WTC11 (cell line): ENCODE data around the gene TMEM87A. TPM values are rescaled to one million over a fixed set of nuclear protein-coding genes. Genes with fewer than 3 reads are reported as not detected.
A peak's percentile ranks its signal among the peaks of the same experiment; 100 is the strongest.

Experiments
- ATAC-seq: fragments of 200-7000 bp; cut with Tn5 transposase; 2 replicates; pipeline ENCODE4 v1.10.0; 2021; ENCODE audit warnings: mild to moderate bottlenecking, moderate library complexity
- CTCF ChIA-PET: fragments of 300-600 bp; sonication (Branson Sonifier 250); formaldehyde crosslinking; loops from one replicate; lab custom pipeline; 2021; ENCODE audit warnings: antibody characterized with exemption; lab: Charles Lee
- POLR2A ChIA-PET: fragments of 350-600 bp; sonication (Branson Sonifier 250); formaldehyde crosslinking; loops from one replicate; lab custom pipeline; 2021; ENCODE audit warnings: antibody characterized with exemption; lab: Charles Lee
- DNase-seq: peaks from one replicate; pipeline ENCODE4 v3.0.0; 2021; ENCODE audit warnings: low spot score
- H3K27ac Mint-ChIP-seq: 2 replicates; pipeline ENCODE4 v1.8.0; 2021; ENCODE audit warnings: mixed read lengths
- H3K27me3 Mint-ChIP-seq: 2 replicates; pipeline ENCODE4 v1.8.0; 2021; ENCODE audit warnings: low read depth, mild to moderate bottlenecking, moderate library complexity, mixed read lengths
- H3K36me3 Mint-ChIP-seq: 2 replicates; pipeline ENCODE4 v1.8.0; 2021; ENCODE audit warnings: mixed read lengths
- H3K4me1 Mint-ChIP-seq: 2 replicates; pipeline ENCODE4 v1.8.0; 2022; ENCODE audit warnings: mixed read lengths
- H3K4me3 Mint-ChIP-seq: 2 replicates; pipeline ENCODE4 v1.8.0; 2021; ENCODE audit warnings: mild to moderate bottlenecking, moderate library complexity, mixed read lengths
- H3K9me3 Mint-ChIP-seq: 2 replicates; pipeline ENCODE4 v1.8.0; 2021; ENCODE audit warnings: mixed read lengths
- ATF1 ChIP-seq: sonication (generic); formaldehyde crosslinking; IDR thresholded peaks from 2 replicates; pipeline ENCODE4 v1.8.1; 2023; ENCODE audit warnings: mild to moderate bottlenecking, moderate library complexity, missing genetic modification reagents
- FOXK1 ChIP-seq: sonication (generic); formaldehyde crosslinking; IDR thresholded peaks from 2 replicates; pipeline ENCODE4 v1.8.0; 2022; ENCODE audit warnings: mild to moderate bottlenecking, moderate library complexity, missing genetic modification reagents
- IRF2 ChIP-seq: sonication (generic); formaldehyde crosslinking; IDR thresholded peaks from 2 replicates; pipeline ENCODE4 v1.8.0; 2022; ENCODE audit warnings: low read depth, missing genetic modification reagents, borderline replicate concordance
- JUN ChIP-seq: sonication (generic); formaldehyde crosslinking; IDR thresholded peaks from 2 replicates; pipeline ENCODE4 v1.8.0; 2023; ENCODE audit warnings: mild to moderate bottlenecking, missing genetic modification reagents
- NFATC4 ChIP-seq: fragments of 250-450 bp; sonication (Bioruptor Pico); IDR thresholded peaks from 2 replicates; pipeline ENCODE4 v1.9.0; 2021; ENCODE audit warnings: mild to moderate bottlenecking
- NR1H2 ChIP-seq: sonication (generic); formaldehyde crosslinking; IDR thresholded peaks from 2 replicates; pipeline ENCODE4 v1.9.0; 2021; ENCODE audit warnings: mild to moderate bottlenecking, moderate library complexity, missing genetic modification reagents
- OVOL2 ChIP-seq: fragments of 250-450 bp; sonication (Bioruptor Pico); IDR thresholded peaks from 2 replicates; pipeline ENCODE4 v1.9.0; 2021; ENCODE audit warnings: mild to moderate bottlenecking, borderline replicate concordance
- PRRX2 ChIP-seq: fragments of 250-450 bp; sonication (Bioruptor Pico); IDR thresholded peaks from 2 replicates; pipeline ENCODE4 v1.8.0; 2021; ENCODE audit warnings: mild to moderate bottlenecking
- SMAD3 ChIP-seq: sonication (generic); formaldehyde crosslinking; IDR thresholded peaks from 2 replicates; pipeline ENCODE4 v1.8.0; 2022; ENCODE audit warnings: missing genetic modification reagents, mild to moderate bottlenecking, borderline replicate concordance
- SOX15 ChIP-seq: fragments of 250-450 bp; sonication (Bioruptor Pico); IDR thresholded peaks from 2 replicates; pipeline ENCODE4 v1.9.0; 2021; ENCODE audit warnings: mild to moderate bottlenecking
- ZNF121 ChIP-seq: sonication (generic); formaldehyde crosslinking; IDR thresholded peaks from 2 replicates; pipeline ENCODE4 v1.8.0; 2023; ENCODE audit warnings: missing genetic modification reagents
- ZNF138 ChIP-seq: sonication (generic); formaldehyde crosslinking; conservative IDR thresholded peaks from 2 replicates; pipeline ENCODE4 v1.8.1; 2022; ENCODE audit warnings: mild to moderate bottlenecking, moderate library complexity, missing genetic modification reagents
- ZNF512 ChIP-seq: sonication (generic); formaldehyde crosslinking; IDR thresholded peaks from 2 replicates; pipeline ENCODE4 v1.8.1; 2022; ENCODE audit warnings: missing genetic modification reagents, borderline replicate concordance
- total RNA-seq: library from RNA; stranded (reverse); gene quantifications from 3 replicates; pipeline ENCODE4 v1.2.3, GENCODE V29; 2021
- TF ChIP-seq, protein P1 (sequence below): sonication (generic); formaldehyde crosslinking; IDR thresholded peaks from 2 replicates; pipeline ENCODE4 v1.8.1; 2023; ENCODE audit warnings: mild to moderate bottlenecking, missing genetic modification reagents
- TF ChIP-seq, protein P2 (sequence below): sonication (generic); formaldehyde crosslinking; IDR thresholded peaks from 2 replicates; pipeline ENCODE4 v1.8.0; 2022; ENCODE audit warnings: mild to moderate bottlenecking, missing genetic modification reagents
- TF ChIP-seq, protein P3 (sequence below): sonication (generic); formaldehyde crosslinking; IDR thresholded peaks from 2 replicates; pipeline ENCODE4 v1.8.1; 2023; ENCODE audit warnings: mild to moderate bottlenecking, missing genetic modification reagents
- TF ChIP-seq, protein P4 (sequence below): sonication (generic); formaldehyde crosslinking; IDR thresholded peaks from 2 replicates; pipeline ENCODE4 v1.8.0; 2022; ENCODE audit warnings: missing genetic modification reagents
- TF ChIP-seq, protein P5 (sequence below): sonication (generic); formaldehyde crosslinking; IDR thresholded peaks from 2 replicates; pipeline ENCODE4 v1.8.1; 2022; ENCODE audit warnings: low read depth, mild to moderate bottlenecking, moderate library complexity, missing genetic modification reagents, borderline replicate concordance

Gene TMEM87A
- total RNA-seq, 1 experiment from 2014 or later: 32.4 TPM

DNA sequence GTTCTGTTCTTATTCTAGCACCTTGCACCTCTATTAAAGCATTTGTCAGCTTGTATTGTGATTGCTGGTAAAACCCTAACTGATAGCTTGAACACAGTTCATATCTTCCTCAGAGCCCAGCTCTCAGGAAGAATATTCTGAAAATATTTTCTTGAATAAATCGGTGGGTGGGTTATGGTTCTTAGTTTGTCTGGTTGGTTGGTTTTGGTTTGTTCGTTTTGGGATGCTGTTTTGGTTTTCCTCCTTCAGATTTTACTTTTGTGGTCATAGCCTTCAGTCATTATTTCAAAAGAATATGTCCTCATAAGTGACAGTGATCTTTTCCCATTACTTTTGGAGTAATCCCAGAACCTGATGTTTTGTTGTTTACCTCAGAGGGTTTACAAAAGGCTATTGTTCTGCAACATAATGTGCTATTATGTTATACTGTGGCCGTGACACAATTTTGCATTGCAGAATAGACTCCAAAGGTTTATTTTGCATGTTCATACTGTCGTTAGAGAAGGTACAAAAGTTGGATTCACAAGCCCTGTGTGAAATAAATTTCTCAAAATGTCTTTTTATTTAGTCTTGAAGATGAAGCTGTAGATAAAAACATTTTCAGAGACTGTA, 2.7 kb upstream of the TMEM87A start:
- Mint-ChIP-seq H3K9me3 (no peaks in the 10 kb centered on the region), H3K27me3 (no peaks in the 10 kb centered on the region)
- DNase-seq: no peak
- TF ChIP-seq ZNF512 (CRISPR knock-in tag) (no peak), ATF1 (CRISPR knock-in tag) (no peak), OVOL2 (CRISPR knock-in tag) (no peak), ZNF121 (no peak)
- TF ChIP-seq, protein P1, sequence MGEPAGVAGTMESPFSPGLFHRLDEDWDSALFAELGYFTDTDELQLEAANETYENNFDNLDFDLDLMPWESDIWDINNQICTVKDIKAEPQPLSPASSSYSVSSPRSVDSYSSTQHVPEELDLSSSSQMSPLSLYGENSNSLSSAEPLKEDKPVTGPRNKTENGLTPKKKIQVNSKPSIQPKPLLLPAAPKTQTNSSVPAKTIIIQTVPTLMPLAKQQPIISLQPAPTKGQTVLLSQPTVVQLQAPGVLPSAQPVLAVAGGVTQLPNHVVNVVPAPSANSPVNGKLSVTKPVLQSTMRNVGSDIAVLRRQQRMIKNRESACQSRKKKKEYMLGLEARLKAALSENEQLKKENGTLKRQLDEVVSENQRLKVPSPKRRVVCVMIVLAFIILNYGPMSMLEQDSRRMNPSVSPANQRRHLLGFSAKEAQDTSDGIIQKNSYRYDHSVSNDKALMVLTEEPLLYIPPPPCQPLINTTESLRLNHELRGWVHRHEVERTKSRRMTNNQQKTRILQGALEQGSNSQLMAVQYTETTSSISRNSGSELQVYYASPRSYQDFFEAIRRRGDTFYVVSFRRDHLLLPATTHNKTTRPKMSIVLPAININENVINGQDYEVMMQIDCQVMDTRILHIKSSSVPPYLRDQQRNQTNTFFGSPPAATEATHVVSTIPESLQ (CRISPR knock-in tag): no peak
- TF ChIP-seq, all 79 proteins: peak for 0
- no peak for ATAC-seq
- H3K27ac Mint-ChIP-seq: peak overlapping the region; percentile 87
- H3K4me1 Mint-ChIP-seq: peaks cover 32% of the 10 kb centered on the region
- H3K4me3 Mint-ChIP-seq: peak overlapping the region; percentile 40
- ChIA-PET POLR2A (no interaction called here), CTCF (interaction anchor here (1.8 kb wide), 1 partner anchor 109 kb away, joined by 9 read pairs; no protein-coding TSS in a partner anchor)
- peaks cover 4% of the 10 kb centered on the region; the same call in 1 of the 2 replicates for H3K36me3 Mint-ChIP-seq

DNA sequence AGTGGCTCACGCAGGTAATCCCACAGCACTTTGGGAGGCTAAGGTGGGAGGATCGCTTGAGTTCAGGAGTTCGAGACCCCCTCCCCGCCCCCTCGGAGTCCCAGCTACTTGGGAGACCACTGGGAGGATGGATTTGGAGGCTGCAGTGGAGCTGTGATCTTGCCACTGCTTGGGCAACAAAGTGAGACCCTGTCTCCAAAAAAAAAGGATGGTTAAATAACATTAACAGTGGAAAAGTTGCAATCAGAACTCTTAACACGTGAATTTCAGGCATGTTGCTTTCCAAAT, 1.4 kb upstream of the TMEM87A start:
- peak overlapping the region; percentile 97 for H3K4me3 Mint-ChIP-seq
- DNase-seq (no peak), ATAC-seq (no peak)
- peaks cover 8% of the 10 kb centered on the region; the same call in 1 of the 2 replicates for H3K36me3 Mint-ChIP-seq
- ChIA-PET POLR2A (no interaction called here), CTCF (interaction anchor here (1.8 kb wide), 1 partner anchor 110 kb away, joined by 9 read pairs; no protein-coding TSS in a partner anchor)
- no peaks in the 10 kb centered on the region for H3K27me3 Mint-ChIP-seq
- H3K9me3 Mint-ChIP-seq: no peaks in the 10 kb centered on the region
- peaks cover 32% of the 10 kb centered on the region for H3K4me1 Mint-ChIP-seq
- TF ChIP-seq JUN (CRISPR knock-in tag) (no peak), PRRX2 (no peak), FOXK1 (no peak), NFATC4 (CRISPR knock-in tag) (no peak), OVOL2 (CRISPR knock-in tag) (no peak), SOX15 (CRISPR knock-in tag) (no peak), ZNF138 (CRISPR knock-in tag) (no peak), NR1H2 (CRISPR knock-in tag) (no peak), IRF2 (no peak), SMAD3 (CRISPR knock-in tag) (no peak)
- TF ChIP-seq, protein P2, sequence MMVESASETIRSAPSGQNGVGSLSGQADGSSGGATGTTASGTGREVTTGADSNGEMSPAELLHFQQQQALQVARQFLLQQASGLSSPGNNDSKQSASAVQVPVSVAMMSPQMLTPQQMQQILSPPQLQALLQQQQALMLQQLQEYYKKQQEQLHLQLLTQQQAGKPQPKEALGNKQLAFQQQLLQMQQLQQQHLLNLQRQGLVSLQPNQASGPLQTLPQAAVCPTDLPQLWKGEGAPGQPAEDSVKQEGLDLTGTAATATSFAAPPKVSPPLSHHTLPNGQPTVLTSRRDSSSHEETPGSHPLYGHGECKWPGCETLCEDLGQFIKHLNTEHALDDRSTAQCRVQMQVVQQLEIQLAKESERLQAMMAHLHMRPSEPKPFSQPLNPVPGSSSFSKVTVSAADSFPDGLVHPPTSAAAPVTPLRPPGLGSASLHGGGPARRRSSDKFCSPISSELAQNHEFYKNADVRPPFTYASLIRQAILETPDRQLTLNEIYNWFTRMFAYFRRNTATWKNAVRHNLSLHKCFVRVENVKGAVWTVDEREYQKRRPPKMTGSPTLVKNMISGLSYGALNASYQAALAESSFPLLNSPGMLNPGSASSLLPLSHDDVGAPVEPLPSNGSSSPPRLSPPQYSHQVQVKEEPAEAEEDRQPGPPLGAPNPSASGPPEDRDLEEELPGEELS (CRISPR knock-in tag): no peak
- TF ChIP-seq, protein P3, sequence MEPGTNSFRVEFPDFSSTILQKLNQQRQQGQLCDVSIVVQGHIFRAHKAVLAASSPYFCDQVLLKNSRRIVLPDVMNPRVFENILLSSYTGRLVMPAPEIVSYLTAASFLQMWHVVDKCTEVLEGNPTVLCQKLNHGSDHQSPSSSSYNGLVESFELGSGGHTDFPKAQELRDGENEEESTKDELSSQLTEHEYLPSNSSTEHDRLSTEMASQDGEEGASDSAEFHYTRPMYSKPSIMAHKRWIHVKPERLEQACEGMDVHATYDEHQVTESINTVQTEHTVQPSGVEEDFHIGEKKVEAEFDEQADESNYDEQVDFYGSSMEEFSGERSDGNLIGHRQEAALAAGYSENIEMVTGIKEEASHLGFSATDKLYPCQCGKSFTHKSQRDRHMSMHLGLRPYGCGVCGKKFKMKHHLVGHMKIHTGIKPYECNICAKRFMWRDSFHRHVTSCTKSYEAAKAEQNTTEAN (CRISPR knock-in tag): no peak
- TF ChIP-seq, protein P4, sequence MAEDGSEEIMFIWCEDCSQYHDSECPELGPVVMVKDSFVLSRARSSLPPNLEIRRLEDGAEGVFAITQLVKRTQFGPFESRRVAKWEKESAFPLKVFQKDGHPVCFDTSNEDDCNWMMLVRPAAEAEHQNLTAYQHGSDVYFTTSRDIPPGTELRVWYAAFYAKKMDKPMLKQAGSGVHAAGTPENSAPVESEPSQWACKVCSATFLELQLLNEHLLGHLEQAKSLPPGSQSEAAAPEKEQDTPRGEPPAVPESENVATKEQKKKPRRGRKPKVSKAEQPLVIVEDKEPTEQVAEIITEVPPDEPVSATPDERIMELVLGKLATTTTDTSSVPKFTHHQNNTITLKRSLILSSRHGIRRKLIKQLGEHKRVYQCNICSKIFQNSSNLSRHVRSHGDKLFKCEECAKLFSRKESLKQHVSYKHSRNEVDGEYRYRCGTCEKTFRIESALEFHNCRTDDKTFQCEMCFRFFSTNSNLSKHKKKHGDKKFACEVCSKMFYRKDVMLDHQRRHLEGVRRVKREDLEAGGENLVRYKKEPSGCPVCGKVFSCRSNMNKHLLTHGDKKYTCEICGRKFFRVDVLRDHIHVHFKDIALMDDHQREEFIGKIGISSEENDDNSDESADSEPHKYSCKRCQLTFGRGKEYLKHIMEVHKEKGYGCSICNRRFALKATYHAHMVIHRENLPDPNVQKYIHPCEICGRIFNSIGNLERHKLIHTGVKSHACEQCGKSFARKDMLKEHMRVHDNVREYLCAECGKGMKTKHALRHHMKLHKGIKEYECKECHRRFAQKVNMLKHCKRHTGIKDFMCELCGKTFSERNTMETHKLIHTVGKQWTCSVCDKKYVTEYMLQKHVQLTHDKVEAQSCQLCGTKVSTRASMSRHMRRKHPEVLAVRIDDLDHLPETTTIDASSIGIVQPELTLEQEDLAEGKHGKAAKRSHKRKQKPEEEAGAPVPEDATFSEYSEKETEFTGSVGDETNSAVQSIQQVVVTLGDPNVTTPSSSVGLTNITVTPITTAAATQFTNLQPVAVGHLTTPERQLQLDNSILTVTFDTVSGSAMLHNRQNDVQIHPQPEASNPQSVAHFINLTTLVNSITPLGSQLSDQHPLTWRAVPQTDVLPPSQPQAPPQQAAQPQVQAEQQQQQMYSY (CRISPR knock-in tag): no peak
- TF ChIP-seq, protein P5, sequence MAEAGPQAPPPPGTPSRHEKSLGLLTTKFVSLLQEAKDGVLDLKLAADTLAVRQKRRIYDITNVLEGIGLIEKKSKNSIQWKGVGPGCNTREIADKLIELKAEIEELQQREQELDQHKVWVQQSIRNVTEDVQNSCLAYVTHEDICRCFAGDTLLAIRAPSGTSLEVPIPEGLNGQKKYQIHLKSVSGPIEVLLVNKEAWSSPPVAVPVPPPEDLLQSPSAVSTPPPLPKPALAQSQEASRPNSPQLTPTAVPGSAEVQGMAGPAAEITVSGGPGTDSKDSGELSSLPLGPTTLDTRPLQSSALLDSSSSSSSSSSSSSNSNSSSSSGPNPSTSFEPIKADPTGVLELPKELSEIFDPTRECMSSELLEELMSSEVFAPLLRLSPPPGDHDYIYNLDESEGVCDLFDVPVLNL (CRISPR knock-in tag): no peak
- H3K27ac Mint-ChIP-seq: peak overlapping the region; percentile 100
